Measurements from ENCODE around the gene ASXL2.

Gene ASXL2

GRCh38 chr2:25726522-25726921, 151.8 kb downstream of the ASXL2 start:
- no peak for TF ChIP-seq ZFP3 (CRISPR knock-in tag; IDR thresholded peaks at IDR 0.05)
- no peak for TF ChIP-seq ZFP30 (CRISPR knock-in tag; IDR thresholded peaks at IDR 0.05)
- no peak for TF ChIP-seq OSR1 (CRISPR knock-in tag; IDR thresholded peaks at IDR 0.05)
- no peak for TF ChIP-seq ESRRG (CRISPR knock-in tag; IDR thresholded peaks at IDR 0.05)
- TF ChIP-seq CSRNP3 (CRISPR knock-in tag; IDR thresholded peaks at IDR 0.05), result no peak
- TF ChIP-seq TSHZ2 (CRISPR knock-in tag; IDR thresholded peaks at IDR 0.05), result no peak
- no peak for TF ChIP-seq BACH2 (CRISPR knock-in tag; IDR thresholded peaks at IDR 0.05; ENCODE audit: borderline replicate concordance)
- TF ChIP-seq PATZ1 (CRISPR knock-in tag; IDR thresholded peaks at IDR 0.05; ENCODE audit: borderline replicate concordance), result no peak
- no peak for TF ChIP-seq ISL1 (CRISPR knock-in tag; IDR thresholded peaks at IDR 0.05)
- no peak for TF ChIP-seq ZNF8 (CRISPR knock-in tag; IDR thresholded peaks at IDR 0.05)
- no peak for TF ChIP-seq CREB5 (CRISPR knock-in tag; IDR thresholded peaks at IDR 0.05; ENCODE audit: low read depth)
- TF ChIP-seq ARNTL (CRISPR knock-in tag; IDR thresholded peaks at IDR 0.05; ENCODE audit: borderline replicate concordance, low read depth), result no peak
- no peak for TF ChIP-seq ZC3H10 (CRISPR knock-in tag; IDR thresholded peaks at IDR 0.05)
- no peak for ATAC-seq

- TF ChIP-seq PATZ1 (CRISPR knock-in tag; IDR thresholded peaks at IDR 0.05; ENCODE audit: borderline replicate concordance), result no peak
- TF ChIP-seq ISL1 (CRISPR knock-in tag; IDR thresholded peaks at IDR 0.05), result no peak
- TF ChIP-seq ZFP30 (CRISPR knock-in tag; IDR thresholded peaks at IDR 0.05), result no peak
- no peak for TF ChIP-seq OSR1 (CRISPR knock-in tag; IDR thresholded peaks at IDR 0.05)
- no peak for TF ChIP-seq GLIS3 (CRISPR knock-in tag; IDR thresholded peaks at IDR 0.05)
- TF ChIP-seq ZNF70 (CRISPR knock-in tag; IDR thresholded peaks at IDR 0.05), result no peak
- TF ChIP-seq CSRNP3 (CRISPR knock-in tag; IDR thresholded peaks at IDR 0.05), result no peak
- no peak for TF ChIP-seq BACH2 (CRISPR knock-in tag; IDR thresholded peaks at IDR 0.05; ENCODE audit: borderline replicate concordance)
- no peak for TF ChIP-seq ZNF565 (CRISPR knock-in tag; conservative IDR thresholded peaks at IDR 0.05; ENCODE audit: low read depth)
- TF ChIP-seq TCF4 (CRISPR knock-in tag; IDR thresholded peaks at IDR 0.05; ENCODE audit: borderline replicate concordance), result no peak
- no peak for TF ChIP-seq ZNF8 (CRISPR knock-in tag; IDR thresholded peaks at IDR 0.05)
- TF ChIP-seq TOX (CRISPR knock-in tag; IDR thresholded peaks at IDR 0.05; ENCODE audit: borderline replicate concordance), result no peak
- TF ChIP-seq CREB5 (CRISPR knock-in tag; IDR thresholded peaks at IDR 0.05; ENCODE audit: low read depth), result no peak
- TF ChIP-seq SNAI2 (CRISPR knock-in tag; IDR thresholded peaks at IDR 0.05), result no peak
- TF ChIP-seq ZFP3 (CRISPR knock-in tag; IDR thresholded peaks at IDR 0.05), result no peak
- TF ChIP-seq TSHZ2 (CRISPR knock-in tag; IDR thresholded peaks at IDR 0.05), result no peak
- TF ChIP-seq ESRRG (CRISPR knock-in tag; IDR thresholded peaks at IDR 0.05), result no peak
- no peak for TF ChIP-seq PPARA (CRISPR knock-in tag; IDR thresholded peaks at IDR 0.05; ENCODE audit: borderline replicate concordance)
- ATAC-seq, result no peak
Measured at GRCh38 chr2:25725877-25726276, 152.4 kb downstream of the ASXL2 start.

Measured in SK-N-SH treated with all-trans-retinoic acid at 6 μM for 48 hours (cell line).